Measurements from ENCODE around the gene ALKBH7. TPM values are rescaled to one million over a fixed set of nuclear protein-coding genes. Genes with fewer than 3 reads are reported as not detected.

The ALKBH7 gene
- total RNA-seq, 2 experiments from 2014 or later = 46.1 to 48.8 TPM

DNA sequence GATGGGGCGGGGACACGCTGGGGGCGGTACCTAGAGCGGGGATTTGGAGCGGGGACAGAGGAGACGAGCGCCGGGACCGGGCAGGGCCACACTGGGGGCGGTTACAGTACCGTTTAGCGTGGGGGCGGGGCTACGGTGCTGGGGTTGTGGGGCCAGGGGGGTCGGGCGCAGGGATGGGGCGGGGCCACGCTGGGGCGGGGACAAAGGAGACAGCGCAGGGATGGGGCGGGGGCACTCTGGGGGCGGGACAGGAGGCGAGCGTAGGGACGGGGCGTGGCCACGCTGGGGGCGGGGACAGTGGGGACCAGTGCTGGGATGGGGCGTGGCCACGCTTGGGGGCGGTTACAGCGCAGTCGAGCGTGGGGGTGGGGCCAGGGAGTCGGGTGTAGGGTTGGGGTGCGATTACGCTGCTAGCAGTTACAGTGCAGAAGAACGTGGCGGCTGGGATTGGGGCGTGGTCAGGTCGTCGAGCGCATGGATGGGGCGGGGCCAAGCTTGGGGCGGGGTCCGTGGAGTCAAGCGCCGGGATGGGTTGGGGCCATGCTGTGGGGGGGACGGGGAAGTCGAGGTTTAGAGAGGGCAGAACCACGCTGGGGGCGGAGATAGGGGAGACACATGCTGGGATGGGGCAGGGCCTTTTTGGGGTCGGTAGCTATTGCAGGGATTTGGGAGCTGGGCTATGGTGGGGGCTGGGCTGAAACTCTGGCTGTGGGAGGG is 660 bp downstream of the ALKBH7 start:
- peak; percentile 74 for ATAC-seq
- H3K4me3 Mint-ChIP-seq = peak overlapping the region; percentile 87
- ChIA-PET POLR2A (interaction anchor here (0.7 to 2.3 kb wide), 6 partner anchors 10 to 397 kb away, joined by 3 to 10 read pairs (median 4); partner anchors contain the start of genes DENND1C and GTF2F1), CTCF (interaction anchor here (0.9 to 1.7 kb wide), 4 partner anchors 10 to 52 kb away, joined by 4 to 8 read pairs (median 4); partner anchors contain the start of genes CLPP, GTF2F1 and KHSRP)
- H3K36me3 Mint-ChIP-seq (ENCODE audit: low read depth) = peaks cover 17% of the 10 kb centered on the region
- peak; percentile 100 for DNase-seq
- H3K9me3 Mint-ChIP-seq (ENCODE audit: insufficient read depth) = no peaks in the 10 kb centered on the region
- H3K4me1 Mint-ChIP-seq (ENCODE audit: low read depth) = peaks cover 31% of the 10 kb centered on the region
- H3K27ac Mint-ChIP-seq = peak overlapping the region; percentile 94
- H3K27me3 Mint-ChIP-seq (ENCODE audit: low read depth) = no peaks in the 10 kb centered on the region

DNA sequence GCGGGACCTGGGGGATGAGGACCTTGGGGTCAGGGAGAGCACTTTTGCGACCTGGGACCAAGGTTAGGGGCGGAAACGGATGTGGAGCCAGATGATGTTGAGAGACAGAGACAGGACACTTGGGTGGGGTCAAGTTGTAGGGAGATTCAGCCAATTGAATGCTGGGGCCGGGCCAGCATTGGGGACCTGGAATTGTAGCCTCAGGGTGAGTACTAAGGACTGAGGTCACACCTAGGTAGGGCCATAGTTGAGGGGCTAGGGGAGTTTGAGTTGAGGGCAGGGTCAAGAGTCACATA is 1.2 kb downstream of the ALKBH7 start:
- CTCF ChIA-PET = no interaction called here

DNA sequence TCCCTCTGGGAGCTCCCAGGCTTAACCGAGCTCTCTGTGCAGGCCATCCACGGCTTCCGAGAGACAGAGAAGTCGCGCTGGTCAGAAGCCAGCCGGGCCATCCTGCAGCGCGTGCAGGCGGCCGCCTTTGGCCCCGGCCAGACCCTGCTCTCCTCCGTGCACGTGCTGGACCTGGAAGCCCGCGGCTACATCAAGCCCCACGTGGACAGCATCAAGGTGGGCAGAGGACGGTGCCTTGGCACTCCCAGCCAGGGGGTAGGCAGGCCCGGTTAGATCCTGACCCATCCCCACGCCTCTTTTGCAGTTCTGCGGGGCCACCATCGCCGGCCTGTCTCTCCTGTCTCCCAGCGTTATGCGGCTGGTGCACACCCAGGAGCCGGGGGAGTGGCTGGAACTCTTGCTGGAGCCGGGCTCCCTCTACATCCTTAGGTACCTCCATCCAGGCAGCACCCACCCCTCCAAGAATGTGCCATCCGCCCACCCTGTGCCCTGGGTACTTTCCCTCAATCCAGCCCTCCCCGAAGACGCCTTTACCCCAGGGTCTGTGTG is 1.6 kb downstream of the ALKBH7 start:
- no peaks in the 10 kb centered on the region for H3K27me3 Mint-ChIP-seq (ENCODE audit: low read depth)
- peaks cover 10% of the 10 kb centered on the region for H3K36me3 Mint-ChIP-seq (ENCODE audit: low read depth)
- peaks cover 28% of the 10 kb centered on the region for H3K4me1 Mint-ChIP-seq (ENCODE audit: low read depth)
- ChIA-PET CTCF (no interaction called here), POLR2A (interaction anchor here (1.3 kb wide), 1 partner anchor 51 kb away, joined by 4 read pairs; the partner anchor contains the start of gene KHSRP)
- H3K27ac Mint-ChIP-seq = peak overlapping the region; percentile 94
- peak overlapping the region; percentile 87 for H3K4me3 Mint-ChIP-seq
- no peaks in the 10 kb centered on the region for H3K9me3 Mint-ChIP-seq (ENCODE audit: insufficient read depth)
- ATAC-seq (no peak), DNase-seq (no peak)

More for the DNA sequence above, 1.2 kb downstream of the ALKBH7 start:
- DNase-seq (no peak), ATAC-seq (no peak)
- H3K4me1 Mint-ChIP-seq (ENCODE audit: low read depth) = peaks cover 31% of the 10 kb centered on the region
- H3K36me3 Mint-ChIP-seq (ENCODE audit: low read depth) = peaks cover 14% of the 10 kb centered on the region
- H3K27ac Mint-ChIP-seq = peak overlapping the region; percentile 94
- H3K27me3 Mint-ChIP-seq (ENCODE audit: low read depth) = no peaks in the 10 kb centered on the region
- H3K4me3 Mint-ChIP-seq = peak overlapping the region; percentile 87
- POLR2A ChIA-PET = interaction anchor here (2.3 kb wide), 1 partner anchor 19 kb away, joined by 9 read pairs; the partner anchor contains the start of gene GTF2F1
- no peaks in the 10 kb centered on the region for H3K9me3 Mint-ChIP-seq (ENCODE audit: insufficient read depth)

DNA sequence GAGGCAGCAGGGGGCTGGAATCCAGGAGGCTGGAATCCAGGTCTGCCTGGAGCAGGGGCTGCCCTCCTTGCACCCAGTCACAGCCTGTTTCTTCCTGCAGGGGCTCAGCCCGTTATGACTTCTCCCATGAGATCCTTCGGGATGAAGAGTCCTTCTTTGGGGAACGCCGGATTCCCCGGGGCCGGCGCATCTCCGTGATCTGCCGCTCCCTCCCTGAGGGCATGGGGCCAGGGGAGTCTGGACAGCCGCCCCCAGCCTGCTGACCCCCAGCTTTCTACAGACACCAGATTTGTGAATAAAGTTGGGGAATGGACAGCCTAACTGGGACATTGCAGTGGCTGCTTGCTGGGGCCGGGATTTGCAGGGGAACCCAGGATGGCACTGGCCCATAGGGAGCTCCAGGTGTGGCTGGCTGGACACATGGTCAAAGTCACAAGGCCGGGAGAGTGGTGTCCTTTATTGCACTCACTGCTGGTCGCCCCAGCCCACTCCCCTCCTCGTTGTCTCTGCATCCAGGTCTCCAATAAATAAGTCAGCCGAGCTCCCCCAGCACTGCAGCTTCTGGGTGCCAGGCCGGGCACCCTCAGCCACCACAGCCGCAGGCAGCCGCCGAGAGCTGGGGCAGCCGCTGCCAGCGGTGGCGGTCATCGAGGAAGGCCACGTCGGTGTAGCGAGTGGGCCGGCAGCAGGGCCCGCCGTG is 2.3 kb downstream of the ALKBH7 start:
- ATAC-seq = no peak
- no peaks in the 10 kb centered on the region for H3K27me3 Mint-ChIP-seq (ENCODE audit: low read depth)
- no peak for DNase-seq
- POLR2A ChIA-PET = interaction anchor here (1.1 to 1.3 kb wide), 2 partner anchors 11 to 50 kb away, joined by 4 read pairs; partner anchors contain the start of gene KHSRP
- H3K9me3 Mint-ChIP-seq (ENCODE audit: insufficient read depth) = no peaks in the 10 kb centered on the region
- peaks cover 9% of the 10 kb centered on the region for H3K36me3 Mint-ChIP-seq (ENCODE audit: low read depth)
- peak overlapping the region; percentile 22 for H3K4me3 Mint-ChIP-seq
- no peak overlapping the region for H3K27ac Mint-ChIP-seq
- peaks cover 21% of the 10 kb centered on the region for H3K4me1 Mint-ChIP-seq (ENCODE audit: low read depth)
- CTCF ChIA-PET = no interaction called here

DNA sequence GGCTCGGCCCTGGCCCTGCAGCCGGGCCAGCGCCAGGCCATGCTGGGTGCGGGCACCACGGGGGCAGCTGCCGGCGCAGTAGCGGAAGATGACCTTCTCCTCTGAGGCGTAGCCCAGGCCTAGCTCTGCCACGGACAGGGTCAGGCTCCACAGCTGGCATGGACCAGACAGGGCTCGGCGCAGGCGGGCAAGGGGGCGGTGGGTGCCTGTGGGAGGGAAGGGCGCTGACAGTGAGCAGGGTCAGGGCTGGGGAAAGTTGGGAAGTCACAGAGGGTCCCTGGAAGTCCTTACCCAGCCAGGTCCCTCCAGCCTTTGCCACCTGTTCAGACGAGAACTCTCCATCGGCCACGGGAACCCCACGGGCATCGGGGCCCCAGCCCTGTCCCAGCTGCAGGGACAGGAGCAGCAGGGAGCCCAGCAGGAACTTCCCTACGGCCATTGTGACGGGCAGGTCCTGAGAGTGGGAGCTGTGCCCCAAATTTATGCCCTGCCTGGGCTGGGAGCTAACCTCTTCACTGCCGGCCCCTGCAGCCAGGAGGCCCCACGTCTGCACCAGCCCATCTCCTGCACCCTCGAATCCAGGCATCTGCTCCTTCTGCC is 2.9 kb downstream of the ALKBH7 start, which contains the start of gene PSPN:
Gene PSPN, minus strand, starts transcription at position 523 of the 600 bp plus-strand sequence. Its CDS starts 84 bp downstream, at position 439.
- no peak within 1 kb of the TSS for H3K4me3 Mint-ChIP-seq
- peaks cover 20% of the 10 kb centered on the region for H3K4me1 Mint-ChIP-seq (ENCODE audit: low read depth)
- no peaks in the 10 kb centered on the region for H3K9me3 Mint-ChIP-seq (ENCODE audit: insufficient read depth)
- POLR2A ChIA-PET = interaction anchor here (1.1 to 1.3 kb wide), 2 partner anchors 12 to 49 kb away, joined by 4 read pairs; partner anchors contain the start of gene KHSRP
- H3K36me3 Mint-ChIP-seq (ENCODE audit: low read depth) = peaks cover 14% of the 10 kb centered on the region
- no peaks in the 10 kb centered on the region for H3K27me3 Mint-ChIP-seq (ENCODE audit: low read depth)
- no peak for ATAC-seq
- DNase-seq = no peak
- no peak within 1 kb of the TSS for H3K27ac Mint-ChIP-seq
- CTCF ChIA-PET = no interaction called here

DNA sequence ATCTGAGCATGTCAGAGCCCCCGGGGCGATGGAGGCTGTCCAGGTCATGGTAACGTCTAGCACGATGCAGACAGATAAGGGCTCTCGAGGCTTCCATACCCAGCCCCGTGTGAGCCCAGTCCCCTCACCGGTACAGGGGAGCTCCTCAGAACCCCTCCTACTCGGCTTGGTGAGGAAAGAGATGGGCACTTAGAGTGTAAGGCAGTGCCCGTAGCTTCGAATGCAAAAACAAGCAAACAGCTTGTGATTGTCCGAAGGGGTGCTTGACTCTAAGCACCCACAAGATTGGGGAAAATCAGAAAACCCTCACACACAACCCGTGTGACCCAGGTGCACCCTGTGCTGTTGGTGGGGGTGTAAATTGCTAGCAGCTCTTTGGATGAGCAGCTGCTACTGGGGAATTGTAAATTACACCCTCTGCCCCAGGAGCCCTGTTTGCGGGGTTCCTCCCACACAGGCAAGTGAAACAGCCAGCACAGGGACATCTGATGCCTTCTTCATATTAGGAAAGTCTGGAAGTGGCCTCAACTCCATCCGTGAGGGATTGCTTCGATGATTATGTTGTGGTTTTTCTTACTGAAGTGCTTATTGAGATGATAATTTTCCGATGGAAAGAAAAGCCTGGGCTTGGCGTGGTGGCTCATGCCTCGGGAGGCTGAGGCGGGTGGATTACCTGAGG is 4.1 kb downstream of the ALKBH7 start:
- no peaks in the 10 kb centered on the region for H3K27me3 Mint-ChIP-seq (ENCODE audit: low read depth)
- peaks cover 20% of the 10 kb centered on the region for H3K4me1 Mint-ChIP-seq (ENCODE audit: low read depth)
- ATAC-seq (no peak), DNase-seq (no peak)
- ChIA-PET POLR2A (interaction anchor here (0.7 to 0.9 kb wide), 2 partner anchors 104 to 415 kb away, joined by 3 to 5 read pairs; no protein-coding TSS in a partner anchor), CTCF (interaction anchor here (0.8 to 1.4 kb wide), 2 partner anchors 11 to 48 kb away, joined by 3 to 4 read pairs; partner anchors contain the start of gene KHSRP)
- no peaks in the 10 kb centered on the region for H3K9me3 Mint-ChIP-seq (ENCODE audit: insufficient read depth)
- H3K36me3 Mint-ChIP-seq (ENCODE audit: low read depth) = peaks cover 24% of the 10 kb centered on the region
- no peak overlapping the region for H3K4me3 Mint-ChIP-seq
- H3K27ac Mint-ChIP-seq = no peak overlapping the region

DNA sequence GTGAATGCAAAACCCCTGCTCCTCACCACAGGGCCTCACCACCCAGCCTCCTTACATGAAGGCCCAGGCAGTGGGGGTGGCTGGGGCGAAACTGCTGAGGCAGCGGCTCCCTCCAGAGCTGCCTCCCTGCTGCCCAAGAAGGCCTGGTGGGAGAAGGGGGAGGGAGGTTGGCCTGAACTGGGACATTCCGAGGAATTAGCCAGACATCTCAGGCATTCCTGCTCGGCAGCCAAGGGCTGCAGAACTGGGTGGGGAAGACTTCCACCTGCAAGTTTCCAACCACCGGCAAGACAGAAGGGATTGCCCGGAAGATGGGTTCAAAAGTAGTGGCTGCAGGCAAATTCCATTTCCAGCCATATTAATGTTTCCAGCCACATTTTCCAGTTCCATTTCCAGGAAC is 5.4 kb downstream of the ALKBH7 start:
- CTCF ChIA-PET = no interaction called here
- ATAC-seq = no peak
- no peaks in the 10 kb centered on the region for H3K27me3 Mint-ChIP-seq (ENCODE audit: low read depth)

DNA sequence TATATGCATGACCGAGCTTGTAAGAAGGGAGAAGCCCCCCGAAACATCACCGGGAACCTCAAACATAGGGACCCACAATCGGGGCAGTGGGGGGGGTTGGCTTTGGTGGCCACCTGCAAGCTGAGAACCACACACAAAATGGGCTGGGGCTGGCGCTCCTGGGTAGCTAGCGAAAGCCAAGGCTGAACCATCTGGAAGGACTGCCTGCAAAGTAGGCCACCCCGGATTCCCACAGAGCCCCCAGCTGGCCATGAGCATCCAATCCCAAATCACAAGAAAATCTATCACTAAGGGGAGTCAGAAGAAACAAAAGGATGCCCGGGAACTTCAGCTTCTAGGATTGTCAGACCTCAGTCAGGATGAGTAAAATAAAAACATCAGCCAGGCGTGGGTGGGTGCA is 5.9 kb downstream of the ALKBH7 start:
- POLR2A ChIA-PET = interaction anchor here (0.6 kb wide), 1 partner anchor 75 kb away, joined by 3 read pairs; no protein-coding TSS in a partner anchor
- DNase-seq (no peak), ATAC-seq (no peak)
- Mint-ChIP-seq H3K27me3 (ENCODE audit: low read depth) (no peaks in the 10 kb centered on the region), H3K27ac (no peak overlapping the region), H3K36me3 (ENCODE audit: low read depth) (peaks cover 36% of the 10 kb centered on the region), H3K4me1 (ENCODE audit: low read depth) (peaks cover 11% of the 10 kb centered on the region), H3K4me3 (no peak overlapping the region), H3K9me3 (ENCODE audit: insufficient read depth) (no peaks in the 10 kb centered on the region)
- CTCF ChIA-PET = no interaction called here

More for the DNA sequence above, 5.4 kb downstream of the ALKBH7 start:
- POLR2A ChIA-PET = interaction anchor here (0.6 kb wide), 1 partner anchor 75 kb away, joined by 3 read pairs; no protein-coding TSS in a partner anchor
- no peak overlapping the region for H3K4me3 Mint-ChIP-seq
- DNase-seq = no peak
- no peak overlapping the region for H3K27ac Mint-ChIP-seq
- peaks cover 31% of the 10 kb centered on the region for H3K36me3 Mint-ChIP-seq (ENCODE audit: low read depth)
- H3K4me1 Mint-ChIP-seq (ENCODE audit: low read depth) = peaks cover 14% of the 10 kb centered on the region
- H3K9me3 Mint-ChIP-seq (ENCODE audit: insufficient read depth) = no peaks in the 10 kb centered on the region

DNA sequence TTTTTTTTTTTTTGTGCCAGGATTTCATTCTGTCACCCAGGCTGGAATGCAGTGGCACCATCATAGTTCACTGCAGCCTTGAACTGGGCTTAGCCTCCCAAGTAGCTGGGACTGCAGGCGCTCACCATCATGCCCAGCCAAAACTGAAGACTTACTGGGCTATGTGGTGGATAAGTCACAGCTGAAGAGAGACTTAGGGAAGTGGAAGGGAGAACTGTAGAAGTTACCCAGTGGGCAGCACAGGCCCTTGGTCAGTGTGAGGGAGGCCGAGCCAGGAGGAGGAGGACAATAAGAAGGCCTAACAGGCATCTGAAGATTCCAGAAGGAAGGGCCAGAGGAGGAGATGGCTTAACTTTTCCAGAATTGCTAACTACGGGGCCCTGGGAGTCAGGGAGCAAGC is 7.2 kb downstream of the ALKBH7 start:
- ChIA-PET CTCF (no interaction called here), POLR2A (no interaction called here)
- peaks cover 40% of the 10 kb centered on the region for H3K36me3 Mint-ChIP-seq (ENCODE audit: low read depth)
- H3K9me3 Mint-ChIP-seq (ENCODE audit: insufficient read depth) = no peaks in the 10 kb centered on the region
- H3K4me3 Mint-ChIP-seq = no peak overlapping the region
- H3K4me1 Mint-ChIP-seq (ENCODE audit: low read depth) = peaks cover 2% of the 10 kb centered on the region
- H3K27me3 Mint-ChIP-seq (ENCODE audit: low read depth) = no peaks in the 10 kb centered on the region
- DNase-seq (no peak), ATAC-seq (no peak)
- H3K27ac Mint-ChIP-seq = no peak overlapping the region

DNA sequence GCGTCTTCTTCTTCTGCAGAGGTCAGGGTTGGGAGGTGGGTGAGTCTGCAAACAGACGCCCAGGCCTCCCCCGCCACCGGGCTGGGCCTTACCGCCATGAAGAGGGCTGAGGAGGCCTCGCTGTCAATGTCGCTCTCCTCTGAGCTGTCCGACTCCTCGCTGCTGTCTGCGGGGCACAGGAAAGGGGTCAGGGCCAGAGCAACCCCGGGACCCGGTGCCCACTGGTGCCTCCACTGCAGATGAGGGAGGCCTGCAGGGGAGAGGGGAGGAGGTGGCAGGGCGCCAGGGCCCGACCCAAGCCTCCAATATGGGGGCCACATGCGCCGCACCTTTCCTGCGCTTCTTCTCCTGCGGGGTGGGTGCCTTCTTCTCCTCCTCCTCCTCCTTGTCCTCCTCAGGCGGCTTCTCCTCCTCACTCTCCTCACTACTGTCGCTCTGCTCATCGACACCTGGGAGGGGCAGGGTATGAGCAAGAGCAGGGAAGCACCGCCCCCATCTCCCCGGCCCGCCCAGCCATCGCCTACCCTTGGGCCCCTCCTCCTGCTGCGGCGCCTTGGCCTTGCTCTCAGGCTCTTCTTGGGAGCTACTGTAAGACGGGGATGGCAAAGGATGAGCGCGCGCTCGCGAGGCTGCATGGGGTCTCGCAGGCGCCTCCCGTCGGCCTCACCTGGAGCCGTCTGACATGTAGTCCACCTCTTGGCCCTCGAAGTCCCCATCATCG is 8.6 kb downstream of the ALKBH7 start:
- H3K27me3 Mint-ChIP-seq (ENCODE audit: low read depth) = no peaks in the 10 kb centered on the region
- H3K36me3 Mint-ChIP-seq (ENCODE audit: low read depth) = peaks cover 47% of the 10 kb centered on the region
- ChIA-PET CTCF (no interaction called here), POLR2A (no interaction called here)
- H3K27ac Mint-ChIP-seq = no peak overlapping the region
- no peak for ATAC-seq
- H3K9me3 Mint-ChIP-seq (ENCODE audit: insufficient read depth) = no peaks in the 10 kb centered on the region
- DNase-seq = no peak
- no peak overlapping the region for H3K4me3 Mint-ChIP-seq
- no peaks in the 10 kb centered on the region for H3K4me1 Mint-ChIP-seq (ENCODE audit: low read depth)
